ENCODE results near the gene CFAP161.
A peak's percentile ranks its signal among the peaks of the same experiment; 100 is the strongest.

CFAP161 gene, protein sequence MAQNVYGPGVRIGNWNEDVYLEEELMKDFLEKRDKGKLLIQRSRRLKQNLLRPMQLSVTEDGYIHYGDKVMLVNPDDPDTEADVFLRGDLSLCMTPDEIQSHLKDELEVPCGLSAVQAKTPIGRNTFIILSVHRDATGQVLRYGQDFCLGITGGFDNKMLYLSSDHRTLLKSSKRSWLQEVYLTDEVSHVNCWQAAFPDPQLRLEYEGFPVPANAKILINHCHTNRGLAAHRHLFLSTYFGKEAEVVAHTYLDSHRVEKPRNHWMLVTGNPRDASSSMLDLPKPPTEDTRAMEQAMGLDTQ

DNA sequence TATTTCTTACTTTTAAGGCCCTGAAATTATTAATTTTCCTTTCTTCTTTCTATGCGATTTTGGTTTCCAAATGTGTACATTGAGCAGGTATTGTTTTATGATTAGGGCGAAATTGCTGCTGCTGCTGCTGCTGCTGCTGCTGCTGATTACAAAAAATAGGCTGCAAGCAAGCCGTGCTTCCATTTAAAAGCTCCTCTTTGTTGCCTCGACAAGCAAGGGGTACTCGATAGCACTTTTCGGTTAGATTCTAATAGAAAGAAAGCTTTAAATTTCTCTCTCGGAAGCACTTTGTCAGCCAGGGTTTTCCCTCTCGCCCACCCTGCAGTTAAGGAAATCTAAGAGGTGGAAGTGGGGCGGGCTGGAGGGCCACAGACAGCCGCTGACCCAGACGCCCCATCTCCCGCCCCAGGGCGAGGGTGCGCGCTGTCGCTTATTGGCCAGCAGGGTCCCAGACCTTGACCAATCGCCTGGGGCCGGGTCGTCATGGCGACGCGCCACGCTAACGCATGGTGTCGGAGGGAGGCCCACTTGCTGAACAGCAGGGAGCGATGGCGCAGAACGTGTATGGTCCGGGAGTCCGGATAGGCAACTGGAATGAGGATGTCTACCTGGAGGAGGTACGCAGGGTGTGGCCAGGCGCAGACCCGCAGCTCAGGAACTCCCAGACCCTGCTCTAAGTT is at the start of gene CFAP161:
Gene CFAP161, plus strand, starts transcription at position 489 of the 680 bp plus-strand sequence. Its CDS starts 60 bp downstream, at position 549.
- peak; percentile 26 to 46 for DNase-seq

DNA sequence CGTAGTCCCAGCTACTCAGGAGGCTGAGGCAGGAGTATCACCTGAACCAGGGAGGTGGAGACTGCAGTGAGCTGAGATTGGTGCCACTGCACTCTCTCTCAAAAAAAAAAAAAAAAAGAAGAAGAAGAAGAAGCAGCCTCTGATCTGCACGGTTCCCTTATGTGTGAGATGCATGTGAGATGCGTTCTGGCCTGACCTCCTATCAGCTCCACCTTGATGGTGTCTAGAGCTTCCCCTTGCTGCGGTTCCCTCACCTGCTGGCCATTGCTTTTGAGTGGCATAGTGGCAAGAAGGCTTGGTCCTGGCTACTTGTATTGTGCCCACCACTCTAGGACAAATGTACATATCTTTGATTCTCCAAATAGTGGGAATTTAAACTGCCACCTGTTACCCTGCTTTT is 49.4 kb upstream of the CFAP161 start:
- no peak for DNase-seq

DNA sequence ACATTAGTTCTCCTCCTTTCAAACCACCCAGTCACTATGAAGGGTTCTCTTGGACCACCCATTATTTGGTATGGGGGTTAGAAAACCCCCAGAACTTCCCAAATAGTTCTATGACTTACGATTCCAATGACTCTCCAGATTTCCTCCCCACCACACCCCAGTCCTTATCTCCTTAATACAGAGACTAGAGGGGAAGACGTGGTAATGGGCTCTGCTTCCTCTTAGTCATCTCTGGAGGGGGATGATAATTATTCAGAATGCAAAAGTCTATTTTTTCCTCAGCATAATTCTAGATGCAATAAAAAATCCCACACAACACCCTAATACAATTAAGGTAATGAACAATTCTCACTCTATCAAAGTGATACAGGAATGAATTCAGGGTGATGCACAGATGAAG is 48.9 kb upstream of the CFAP161 start:
- no peak for DNase-seq

DNA sequence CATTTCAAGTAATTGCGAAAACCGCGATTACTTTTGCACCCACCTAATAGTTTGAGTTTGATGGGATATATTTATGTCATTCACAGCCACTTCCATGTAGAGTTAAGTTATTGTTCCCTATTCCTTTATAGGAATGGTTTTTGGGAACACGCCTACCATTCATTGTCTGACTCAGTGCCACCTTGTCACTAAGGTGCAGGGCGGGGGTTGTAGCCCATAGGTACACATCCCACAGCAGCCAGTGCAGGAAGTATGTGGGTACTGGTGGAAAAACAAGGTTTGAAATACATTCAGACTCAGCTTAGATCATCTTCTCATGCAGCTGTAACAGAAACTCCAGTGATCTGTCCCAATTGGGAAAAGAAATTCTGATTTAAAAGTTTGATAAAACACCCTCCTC is 48.2 kb upstream of the CFAP161 start:
- DNase-seq = no peak

DNA sequence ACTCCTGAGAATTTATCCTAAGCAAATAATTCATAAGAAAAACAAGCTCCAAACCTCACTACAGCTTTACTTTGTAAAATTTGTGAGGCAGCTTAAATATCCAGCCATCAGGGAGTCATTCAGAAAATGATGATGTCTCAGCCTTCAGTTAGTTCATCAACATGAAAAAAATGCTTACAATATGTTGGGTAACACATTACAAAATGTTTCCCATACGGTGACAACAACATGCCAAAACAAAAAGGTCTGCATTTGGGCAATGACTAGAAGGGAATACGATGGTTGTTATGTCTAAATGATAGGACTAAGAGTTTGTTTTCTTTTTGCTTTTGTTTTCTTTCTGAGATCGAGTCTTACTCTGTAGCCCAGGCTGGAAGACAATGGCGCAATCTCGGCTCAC is 47.0 kb upstream of the CFAP161 start:
- no peak for DNase-seq

DNA sequence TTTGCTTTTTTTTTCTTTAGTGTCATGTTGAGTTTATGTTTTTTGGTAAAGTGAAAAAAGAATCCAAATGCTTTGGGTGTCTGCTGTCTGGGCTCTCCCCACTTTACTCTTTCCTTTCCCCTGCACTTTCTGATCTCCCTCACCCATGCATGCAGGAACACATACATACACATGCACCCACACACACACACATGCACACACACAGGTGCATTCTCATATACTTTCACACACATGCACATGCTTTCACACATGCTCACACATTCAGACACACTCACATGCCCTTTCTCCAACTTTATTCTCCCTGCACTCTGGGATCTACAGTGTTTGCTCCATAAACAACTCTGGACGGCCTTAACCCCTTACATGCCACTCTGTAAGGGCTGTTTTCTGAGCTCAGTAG is 46.4 kb upstream of the CFAP161 start:
- DNase-seq = no peak

DNA sequence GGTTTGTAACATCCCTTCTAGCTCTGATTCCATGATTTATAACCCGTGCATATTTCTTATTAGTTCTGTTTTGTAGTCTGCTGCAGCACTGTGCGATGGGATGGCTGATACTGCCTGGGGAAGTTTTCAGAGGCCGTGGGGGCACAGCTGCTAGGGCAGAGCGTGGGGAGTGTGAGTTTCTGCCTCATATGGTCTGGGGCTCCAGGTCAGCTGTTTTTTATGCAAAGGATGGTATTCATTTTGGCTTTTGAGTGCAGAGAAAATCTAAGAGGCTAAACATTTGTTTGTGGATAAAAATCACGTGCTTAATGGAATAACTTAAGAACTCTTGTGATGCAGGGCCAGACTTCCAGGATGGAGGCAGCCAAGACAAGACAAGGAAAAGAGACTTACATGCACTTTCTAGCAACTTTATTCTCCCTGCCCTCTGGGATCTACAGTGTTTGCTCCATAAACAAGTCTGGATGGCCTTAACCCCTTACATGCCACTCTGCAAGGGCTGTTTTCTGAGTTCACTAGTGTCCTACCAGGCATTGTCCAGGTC is 45.5 kb upstream of the CFAP161 start:
- no peak for DNase-seq

DNA sequence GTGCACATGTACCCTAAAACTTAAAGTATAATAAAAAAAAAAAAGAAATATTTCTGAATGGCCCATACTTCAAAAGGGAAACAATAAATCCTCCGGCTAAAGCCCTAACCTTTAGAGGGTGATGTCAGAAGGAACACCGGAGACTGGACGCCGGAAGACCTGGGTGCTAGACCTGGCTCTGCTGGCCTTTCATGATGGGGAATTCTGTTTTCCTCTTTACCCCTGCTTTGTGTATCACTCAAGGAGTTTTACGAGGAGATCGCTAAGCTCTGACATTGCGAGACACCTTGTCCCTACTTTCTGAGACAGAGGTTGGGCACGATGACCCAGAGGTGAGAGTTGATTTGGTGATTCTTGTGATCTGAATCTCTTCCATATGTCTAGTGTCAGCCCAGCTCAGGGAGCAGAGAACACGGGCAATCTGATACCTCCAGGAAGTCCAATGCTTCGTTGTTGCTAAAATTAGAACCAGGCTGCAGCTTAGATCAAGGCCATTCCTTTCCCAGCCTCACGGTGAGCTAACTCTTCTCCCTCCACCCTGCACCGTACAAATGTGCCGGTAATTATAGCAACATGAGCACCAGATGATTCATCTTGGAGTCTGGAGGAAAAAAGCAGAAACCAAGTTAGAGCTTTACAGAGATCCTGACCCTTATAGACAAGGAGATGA is 42.0 kb upstream of the CFAP161 start:
- DNase-seq = no peak

DNA sequence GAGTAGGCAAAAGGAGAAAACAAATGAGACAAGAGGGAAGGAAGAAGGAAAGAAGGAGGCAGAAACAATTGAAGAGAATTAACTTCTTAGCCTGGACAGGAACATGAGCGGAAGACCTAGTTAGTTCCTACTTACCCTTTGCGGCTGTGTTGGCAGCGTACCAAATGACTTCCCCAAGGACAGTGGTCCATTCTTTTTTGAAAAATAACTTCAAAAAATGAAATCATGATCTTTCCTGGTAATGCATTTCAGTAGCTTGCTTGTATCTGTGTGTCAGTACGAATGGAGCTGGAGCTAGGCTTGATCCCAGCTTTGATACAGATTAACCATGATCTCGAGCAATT is 41.5 kb upstream of the CFAP161 start:
- no peak for DNase-seq

DNA sequence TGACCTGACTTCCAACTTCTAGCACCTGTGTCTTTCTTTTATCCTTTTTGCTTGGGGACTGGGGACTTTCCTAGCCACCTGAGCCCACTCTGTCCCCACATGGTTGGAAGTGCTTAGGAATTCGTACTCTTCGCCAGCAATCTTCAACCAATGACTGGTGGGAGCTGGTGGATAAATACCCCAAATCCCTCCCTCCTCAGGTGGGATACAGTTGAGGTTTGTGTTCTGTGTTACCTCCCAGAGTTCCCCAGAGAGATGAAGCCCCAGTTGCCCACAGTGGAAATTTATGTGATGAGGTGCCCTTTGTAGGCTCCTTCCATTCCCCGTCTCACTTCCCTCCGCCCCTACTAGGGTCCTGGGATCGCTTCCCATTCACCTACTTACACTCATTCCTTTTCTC is 40.1 kb upstream of the CFAP161 start:
- no peak for DNase-seq

DNA sequence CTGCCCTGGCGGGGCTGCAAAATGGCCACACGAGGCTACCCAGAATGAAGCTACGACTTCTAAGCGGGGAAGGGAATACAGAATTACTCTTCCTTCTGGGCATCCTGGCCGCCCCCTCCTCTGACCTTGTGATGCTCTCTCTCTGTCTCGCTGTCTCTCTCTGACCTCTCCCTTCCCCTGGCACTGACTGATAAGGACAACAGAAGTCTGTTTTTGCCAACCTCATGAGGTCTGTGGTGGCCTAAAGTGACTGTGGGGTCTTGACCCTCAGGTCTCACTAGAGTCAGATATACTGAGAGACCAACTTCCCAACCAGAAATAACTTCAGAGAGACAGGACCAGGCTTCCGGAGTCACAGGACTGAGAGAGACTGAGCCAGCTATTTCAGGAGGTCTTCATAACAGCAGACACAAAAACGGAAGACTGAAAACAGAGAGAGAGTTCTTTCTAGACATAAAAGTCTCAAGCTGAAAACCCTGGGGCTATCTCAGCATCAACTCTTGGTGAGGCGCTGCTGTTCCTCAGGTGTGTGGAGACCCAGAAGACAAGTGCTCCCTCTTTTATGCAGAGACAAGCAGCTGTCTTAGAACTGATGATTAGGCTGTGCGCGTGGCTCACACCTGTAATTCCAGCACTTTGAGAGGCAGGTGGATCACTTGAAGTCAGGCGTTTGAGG is 38.2 kb upstream of the CFAP161 start:
- no peak for DNase-seq

DNA sequence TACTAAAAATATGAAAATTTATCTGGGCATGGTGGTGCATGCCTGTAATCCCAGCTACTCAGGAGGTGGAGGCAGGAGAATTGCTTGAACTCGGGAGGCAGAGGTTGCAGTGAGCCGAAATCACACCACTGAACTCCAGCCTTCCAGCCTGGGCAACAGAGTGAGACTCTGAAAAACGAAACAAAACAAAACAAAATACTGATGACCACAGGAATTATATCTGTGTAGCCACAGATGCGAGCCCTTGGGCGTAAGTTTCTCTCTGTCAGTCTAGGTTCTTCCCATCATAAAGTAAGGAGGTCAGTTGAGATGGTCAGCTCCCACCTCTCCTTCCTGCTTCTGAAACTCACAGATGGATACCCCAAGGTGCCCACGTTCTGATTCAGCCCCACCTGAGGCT is 37.7 kb upstream of the CFAP161 start:
- no peak for DNase-seq

DNA sequence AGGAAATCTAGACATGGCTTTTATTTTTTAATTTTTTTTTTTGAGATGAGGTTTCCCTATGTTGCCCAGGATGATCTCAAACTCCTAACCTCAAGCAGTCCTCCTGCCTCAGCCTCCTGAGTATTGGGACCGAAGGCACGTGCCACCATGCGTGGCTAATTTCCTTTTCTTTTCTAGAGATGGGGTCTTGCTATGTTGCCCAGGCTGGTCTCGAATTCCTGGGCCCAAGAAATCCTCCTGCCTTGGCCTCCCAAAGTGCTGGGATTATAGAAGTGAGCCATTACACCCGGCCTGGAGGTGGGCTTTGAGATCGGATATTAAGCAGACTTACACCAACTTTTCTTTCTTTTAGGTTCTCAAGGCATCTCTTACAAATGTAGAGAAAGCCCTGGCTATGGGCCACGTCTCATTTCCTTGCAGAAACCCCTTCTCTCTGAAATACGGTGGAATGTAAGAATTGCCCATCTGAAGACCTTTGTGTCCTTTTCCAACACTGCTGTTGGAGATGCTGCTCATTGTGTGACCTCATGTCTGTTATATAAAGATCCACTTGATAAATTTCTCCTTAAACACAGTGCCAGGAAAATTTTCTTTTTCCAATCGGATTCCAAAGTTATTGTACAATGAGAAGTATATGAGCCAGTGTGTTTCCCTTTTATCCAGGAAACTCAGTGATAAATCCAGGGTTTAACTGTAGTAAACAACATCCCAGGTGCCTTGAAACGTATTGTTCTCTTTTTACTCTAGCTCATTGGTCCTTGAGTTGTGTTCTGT is 36.8 kb upstream of the CFAP161 start:
- no peak for DNase-seq

DNA sequence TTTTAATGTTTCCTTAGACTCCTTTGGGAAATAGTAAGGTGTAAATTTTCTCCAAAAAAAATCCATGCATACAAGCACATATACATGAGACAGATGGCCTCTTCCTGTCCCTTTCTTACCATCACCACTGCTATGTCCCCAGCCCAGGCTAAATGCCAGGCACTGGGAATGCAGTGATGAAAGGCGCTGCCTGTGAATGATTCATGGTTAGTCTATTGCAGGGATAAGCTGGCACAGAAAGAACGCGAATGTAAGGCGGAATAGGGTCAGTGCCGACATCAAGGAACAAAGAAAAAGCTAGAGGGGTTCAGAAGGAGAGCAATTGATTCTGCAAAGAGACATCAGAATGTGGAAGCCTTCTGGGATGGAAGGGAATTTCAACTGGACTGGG is 36.2 kb upstream of the CFAP161 start:
- DNase-seq = no peak

DNA sequence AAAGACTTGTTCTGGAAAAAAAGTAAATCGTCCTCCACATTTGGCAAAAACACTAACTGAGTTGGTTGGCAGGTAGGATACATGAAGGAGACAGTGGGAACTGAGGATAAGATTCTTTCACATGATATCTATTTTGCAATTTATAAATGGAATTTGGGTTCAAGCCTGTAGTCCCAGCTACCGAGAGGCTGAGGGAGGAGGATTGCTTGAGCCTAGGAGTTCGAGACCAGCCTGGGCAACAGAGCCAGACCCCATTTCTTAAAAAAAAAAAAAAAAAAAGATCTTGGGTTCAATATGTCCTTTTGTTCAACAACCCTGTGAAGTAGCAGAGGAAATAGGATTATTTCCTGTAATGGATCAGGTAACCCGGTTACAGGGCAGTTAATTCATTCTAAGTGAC is 35.7 kb upstream of the CFAP161 start:
- DNase-seq = no peak

DNA sequence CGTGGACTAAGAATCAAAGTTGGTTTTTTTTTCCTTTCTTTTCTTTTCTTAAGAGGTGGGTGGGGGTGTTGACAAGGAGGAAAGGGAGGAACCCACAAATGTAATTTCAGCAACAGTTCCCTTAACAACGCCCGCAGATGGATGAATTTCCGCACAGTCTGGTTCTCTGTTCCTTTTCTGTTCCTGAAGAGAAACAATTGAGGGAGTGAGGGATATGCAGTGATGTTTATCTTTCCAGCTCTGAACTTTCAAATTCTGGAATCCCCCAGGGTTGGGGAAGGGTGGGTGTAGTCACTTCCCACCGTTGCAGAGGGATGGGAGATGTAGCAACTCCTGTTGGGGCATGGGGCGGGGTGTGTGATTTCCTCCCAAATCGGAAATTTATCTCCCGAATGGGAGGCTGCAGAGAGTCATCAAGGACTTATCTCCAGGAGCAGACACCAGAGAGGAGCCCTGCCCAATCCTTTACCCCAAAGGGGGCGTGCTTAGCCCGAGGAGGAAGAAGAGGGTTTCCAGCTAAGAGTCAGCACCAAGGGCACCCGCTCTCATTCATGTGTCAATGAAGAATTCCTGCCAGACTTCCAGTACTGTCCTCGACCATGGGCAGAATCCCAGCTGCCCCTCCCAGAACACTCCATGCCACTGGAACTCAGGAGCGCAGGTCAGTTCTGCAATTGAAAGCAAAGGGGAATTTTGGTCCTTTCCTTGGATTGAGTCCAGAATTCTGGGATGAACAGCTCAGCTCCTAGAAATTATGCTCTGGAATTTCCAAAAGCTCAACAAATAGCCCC is 35.0 kb upstream of the CFAP161 start:
- no peak for DNase-seq

DNA sequence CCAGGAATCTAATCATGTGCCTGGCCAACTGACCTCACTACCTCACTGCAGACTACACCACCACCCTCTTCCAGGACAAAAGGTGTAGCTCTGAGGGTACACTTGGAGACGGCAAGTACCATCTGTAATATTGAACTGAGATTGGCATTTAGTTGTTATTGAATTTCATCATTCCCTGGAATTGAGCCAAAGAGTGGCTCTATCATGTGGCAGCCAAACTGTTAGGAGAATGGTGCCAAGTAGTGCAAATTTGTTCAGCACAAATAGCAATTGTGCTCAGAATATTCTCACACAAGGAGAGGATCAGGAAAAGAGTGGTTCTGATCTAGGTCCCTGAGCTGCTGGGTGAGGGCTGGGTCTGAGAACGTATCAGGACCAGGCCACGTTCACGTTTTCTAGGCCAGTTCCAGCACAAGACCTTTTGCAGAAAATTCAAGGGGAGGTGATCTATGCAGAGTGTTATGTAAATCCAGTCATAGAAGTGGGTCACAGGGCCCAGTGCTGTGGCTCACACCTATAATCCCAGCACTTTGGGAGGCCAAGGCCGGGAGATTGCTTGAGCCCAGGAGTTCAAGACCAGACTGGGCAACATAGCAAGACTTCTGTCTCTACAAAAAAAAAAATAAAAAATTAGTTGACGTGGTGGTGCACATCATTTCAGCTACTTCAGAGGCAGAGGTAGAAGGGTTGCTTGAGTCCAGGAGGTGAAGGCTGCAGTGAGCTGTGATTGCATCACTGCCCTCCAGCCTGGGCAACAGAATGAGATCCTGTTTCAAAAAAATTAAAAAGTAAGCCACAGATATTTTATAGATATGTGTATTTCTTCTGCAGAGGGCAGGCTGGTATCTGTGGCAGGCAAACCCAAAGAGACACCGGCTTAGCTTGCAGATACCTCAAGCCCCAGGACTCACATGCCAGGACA is 31.9 kb upstream of the CFAP161 start:
- DNase-seq = no peak

DNA sequence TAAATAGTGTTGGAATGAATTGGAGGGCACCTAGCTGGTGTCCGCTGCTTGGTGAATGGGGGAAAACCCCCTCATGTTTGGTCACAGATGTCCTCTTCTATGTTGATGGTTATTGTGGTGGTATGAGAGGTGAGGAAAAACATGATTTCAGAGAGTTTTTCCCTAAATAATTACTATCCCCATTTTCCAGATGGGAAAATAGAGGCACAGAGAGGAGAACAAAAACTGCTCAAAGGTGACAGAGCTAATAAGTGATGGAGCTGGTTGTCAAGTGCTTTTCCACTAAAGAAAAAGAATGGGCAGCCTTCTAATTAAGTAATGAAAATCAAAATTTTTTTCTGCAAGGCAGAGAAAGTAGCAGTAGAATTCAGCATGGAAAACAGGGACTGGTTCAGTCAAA is 30.2 kb upstream of the CFAP161 start:
- no peak for DNase-seq

DNA sequence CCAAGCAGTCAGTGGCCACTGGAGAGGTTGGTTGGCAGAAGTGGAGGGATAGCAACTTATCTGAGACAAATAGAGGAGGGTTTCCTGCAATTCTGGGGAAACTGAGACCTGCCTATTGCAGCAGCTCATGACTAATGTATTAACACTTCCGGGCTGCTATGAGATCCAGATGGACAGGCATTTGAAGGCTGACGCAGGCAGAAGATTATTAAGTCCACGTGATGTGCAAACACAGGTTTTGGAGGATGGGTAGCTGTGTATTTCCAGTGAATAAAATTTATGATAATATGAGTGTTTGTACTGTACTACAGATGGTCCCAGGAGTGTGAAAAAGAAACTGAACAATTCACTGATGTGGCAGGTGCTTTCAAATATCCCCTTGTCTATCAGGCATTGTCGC is 28.5 kb upstream of the CFAP161 start:
- no peak for DNase-seq

DNA sequence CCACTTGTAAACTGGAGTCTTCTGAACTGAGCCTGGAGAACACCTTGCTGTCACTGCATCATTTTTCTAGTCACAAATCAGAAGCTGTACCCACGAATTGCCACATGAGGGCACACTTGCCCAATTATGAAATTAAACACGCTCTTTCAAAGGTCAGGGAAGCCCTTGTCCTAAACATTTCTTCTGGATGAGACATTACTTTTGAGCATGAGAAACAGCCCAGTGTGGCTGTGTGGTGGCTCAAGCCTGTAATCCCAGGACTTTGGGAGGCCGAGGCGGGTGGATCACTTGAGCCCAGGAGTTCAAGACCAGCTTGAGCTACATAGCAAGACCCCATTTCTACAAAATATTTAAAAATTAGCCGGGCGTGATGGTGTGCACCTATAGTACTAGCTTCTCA is 27.5 kb upstream of the CFAP161 start:
- peak; percentile 25 to 41 for DNase-seq

DNA sequence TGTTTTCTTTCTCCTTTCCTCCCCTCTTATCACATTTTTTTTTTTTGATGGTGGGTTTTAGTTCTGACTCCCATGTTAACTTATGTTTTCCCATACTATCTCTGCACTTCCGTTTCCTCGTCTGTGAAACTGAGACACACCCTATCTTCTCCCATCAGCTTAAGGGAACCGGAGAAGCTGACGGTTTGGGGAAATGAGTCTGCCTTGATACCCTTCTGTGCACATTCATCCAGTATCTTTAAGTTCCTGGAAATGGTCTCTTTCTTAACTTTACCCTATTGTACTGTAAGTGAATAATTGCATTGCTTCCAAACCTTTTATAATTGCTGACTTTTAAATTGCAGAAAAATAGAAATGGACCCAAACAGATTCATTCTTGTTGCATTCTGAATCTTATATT is 26.2 kb upstream of the CFAP161 start:
- DNase-seq = no peak
